Measurements from ENCODE around the gene PTPRO.

DNA sequence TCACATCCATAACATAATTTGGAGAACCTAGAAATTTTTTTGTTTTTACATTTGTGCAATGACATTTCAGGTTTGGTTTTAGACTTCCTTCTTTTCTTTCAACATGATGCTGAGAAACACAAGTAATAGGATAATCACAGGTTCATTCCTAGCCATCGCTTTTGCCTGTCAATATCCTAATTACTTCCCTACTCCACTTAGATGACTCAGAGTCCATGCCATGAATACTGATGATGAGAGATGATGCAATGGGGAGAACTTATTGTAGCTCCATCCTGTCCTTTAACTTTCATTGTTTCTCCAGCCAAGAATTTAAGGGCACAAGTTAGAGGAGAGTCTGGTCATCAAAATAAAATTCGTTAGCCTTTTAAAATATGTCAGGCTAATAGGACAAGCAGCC is 101.3 kb downstream of the PTPRO start:
- TF ChIP-seq, protein P1, sequence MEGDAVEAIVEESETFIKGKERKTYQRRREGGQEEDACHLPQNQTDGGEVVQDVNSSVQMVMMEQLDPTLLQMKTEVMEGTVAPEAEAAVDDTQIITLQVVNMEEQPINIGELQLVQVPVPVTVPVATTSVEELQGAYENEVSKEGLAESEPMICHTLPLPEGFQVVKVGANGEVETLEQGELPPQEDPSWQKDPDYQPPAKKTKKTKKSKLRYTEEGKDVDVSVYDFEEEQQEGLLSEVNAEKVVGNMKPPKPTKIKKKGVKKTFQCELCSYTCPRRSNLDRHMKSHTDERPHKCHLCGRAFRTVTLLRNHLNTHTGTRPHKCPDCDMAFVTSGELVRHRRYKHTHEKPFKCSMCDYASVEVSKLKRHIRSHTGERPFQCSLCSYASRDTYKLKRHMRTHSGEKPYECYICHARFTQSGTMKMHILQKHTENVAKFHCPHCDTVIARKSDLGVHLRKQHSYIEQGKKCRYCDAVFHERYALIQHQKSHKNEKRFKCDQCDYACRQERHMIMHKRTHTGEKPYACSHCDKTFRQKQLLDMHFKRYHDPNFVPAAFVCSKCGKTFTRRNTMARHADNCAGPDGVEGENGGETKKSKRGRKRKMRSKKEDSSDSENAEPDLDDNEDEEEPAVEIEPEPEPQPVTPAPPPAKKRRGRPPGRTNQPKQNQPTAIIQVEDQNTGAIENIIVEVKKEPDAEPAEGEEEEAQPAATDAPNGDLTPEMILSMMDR (IDR thresholded peaks at IDR 0.05; ENCODE audit: insufficient read depth, low read length, poor library complexity, severe bottlenecking), result no peak
- TF ChIP-seq EZH2phosphoT487 (conservative IDR thresholded peaks at IDR 0.05; ENCODE audit: low read length), result no peak
